PFSK-1 (cell line): ENCODE data around the gene BAZ2A.

Experiments
- FOXP2 ChIP-seq: optimal IDR thresholded peaks from 2 replicates; pipeline ENCODE3; 2011; ENCODE audit warnings: borderline replicate concordance, control low read depth, inconsistent platforms; ENCODE audit not compliant: insufficient read depth; ENCODE audit errors: extremely low read length, extremely low read depth
- POLR2AphosphoS5 ChIP-seq: IDR thresholded peaks from 2 replicates; pipeline ENCODE4 v1.6.1; 2012; ENCODE audit warnings: low read depth, mild to moderate bottlenecking, control low read depth, low read length, moderate library complexity
- REST ChIP-seq, 2 experiments: IDR thresholded peaks; 2 replicates each; pipeline versions ENCODE4 v1.6.1 to v1.8.0; 2011 to 2012; ENCODE audit warnings: low read depth in 2 of 2, low read length in 2 of 2, control low read depth in 1 of 2, inconsistent platforms in 1 of 2, mild to moderate bottlenecking in 1 of 2, moderate library complexity in 1 of 2; ENCODE audit not compliant: insufficient read depth in 1 of 2
- SIN3A ChIP-seq: IDR thresholded peaks from 2 replicates; pipeline ENCODE4 v1.6.1; 2012; ENCODE audit warnings: mild to moderate bottlenecking, low read length, moderate library complexity, borderline replicate concordance; ENCODE audit not compliant: insufficient read depth
- TAF1 ChIP-seq: IDR thresholded peaks from 2 replicates; pipeline ENCODE4 v1.6.1; 2012; ENCODE audit warnings: low read length, control low read depth, borderline replicate concordance; ENCODE audit not compliant: insufficient read depth

BAZ2A gene

GRCh38 chr12:56546680-56547079 lies 83.4 kb downstream of the BAZ2A start:
- TF ChIP-seq POLR2AphosphoS5 (no peak), TAF1 (no peak), SIN3A (no peak), REST (IDR thresholded peaks at IDR 0.05; ENCODE audit: insufficient read depth in 1 of 2, low read depth in 2 of 2, low read length in 2 of 2) (no peak), FOXP2 (no peak)
